GM21717 (cell line): ENCODE results near the gene LRMDA.

ENCODE experiments used
- ATAC-seq: cut with Tn5 transposase; IDR thresholded peaks from one replicate; pipeline ENCODE4 v1.9.1; 2021; ENCODE audit warnings: mild to moderate bottlenecking, moderate library complexity; ENCODE audit not compliant: unreplicated experiment

Gene LRMDA

DNA sequence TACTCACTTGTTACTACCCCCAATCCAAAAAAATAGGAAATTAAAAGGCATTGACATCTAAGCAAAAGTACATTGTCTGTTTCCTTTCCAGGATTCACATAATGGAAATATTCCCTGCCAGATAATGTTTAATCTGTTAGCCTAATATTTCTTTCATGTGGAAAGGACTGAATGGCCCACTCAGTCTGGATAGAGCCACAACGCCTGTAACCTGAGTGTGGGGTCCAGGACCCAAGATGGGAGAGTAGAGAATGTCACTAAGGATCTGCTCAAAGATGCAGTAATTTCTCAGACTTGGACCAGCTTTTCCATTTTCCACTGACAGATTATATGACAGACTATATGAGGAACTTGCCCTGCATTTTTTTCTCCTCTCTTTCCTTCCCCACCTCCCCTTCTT lies 1117.3 kb downstream of the LRMDA start:
- no peak for ATAC-seq

DNA sequence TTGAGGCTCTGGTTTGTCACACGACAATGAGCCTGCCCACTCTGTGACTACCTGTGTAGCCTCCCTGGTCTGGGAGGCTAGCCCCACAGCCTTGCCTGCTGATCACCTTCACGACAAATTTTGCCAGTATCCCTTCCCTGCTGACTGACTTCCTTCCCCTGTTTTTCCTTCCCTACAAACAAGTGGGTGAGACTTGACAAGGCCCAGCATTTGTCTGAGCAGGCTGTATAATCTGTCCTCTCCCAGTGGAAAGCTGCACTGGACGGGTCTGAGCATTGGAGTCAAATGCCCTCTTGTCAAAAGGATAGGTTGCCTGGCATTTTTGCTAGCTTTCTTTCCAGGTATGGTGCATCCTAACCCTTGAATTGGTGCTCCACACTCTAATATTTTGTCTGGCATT lies 1117.7 kb downstream of the LRMDA start:
- ATAC-seq, result no peak

DNA sequence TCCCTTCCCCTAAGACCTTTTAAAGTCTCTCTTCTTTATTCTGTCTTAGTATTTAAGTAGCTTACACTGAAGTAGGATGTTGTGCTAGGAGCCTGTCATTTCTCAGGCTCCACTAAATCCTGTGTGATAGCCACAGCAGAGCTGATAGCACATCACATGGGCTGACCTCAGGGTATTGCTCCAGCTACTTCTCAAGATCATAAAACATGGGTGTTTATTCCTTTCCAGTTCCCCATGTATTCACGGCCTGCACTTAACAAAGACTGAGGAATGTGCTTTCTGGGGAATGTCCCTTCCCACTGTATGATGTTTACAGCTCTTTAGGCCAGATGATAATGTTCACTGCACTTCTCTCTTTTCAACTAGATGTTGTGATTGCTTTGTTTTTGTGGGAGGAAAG lies 1119.4 kb downstream of the LRMDA start:
- no peak for ATAC-seq

DNA sequence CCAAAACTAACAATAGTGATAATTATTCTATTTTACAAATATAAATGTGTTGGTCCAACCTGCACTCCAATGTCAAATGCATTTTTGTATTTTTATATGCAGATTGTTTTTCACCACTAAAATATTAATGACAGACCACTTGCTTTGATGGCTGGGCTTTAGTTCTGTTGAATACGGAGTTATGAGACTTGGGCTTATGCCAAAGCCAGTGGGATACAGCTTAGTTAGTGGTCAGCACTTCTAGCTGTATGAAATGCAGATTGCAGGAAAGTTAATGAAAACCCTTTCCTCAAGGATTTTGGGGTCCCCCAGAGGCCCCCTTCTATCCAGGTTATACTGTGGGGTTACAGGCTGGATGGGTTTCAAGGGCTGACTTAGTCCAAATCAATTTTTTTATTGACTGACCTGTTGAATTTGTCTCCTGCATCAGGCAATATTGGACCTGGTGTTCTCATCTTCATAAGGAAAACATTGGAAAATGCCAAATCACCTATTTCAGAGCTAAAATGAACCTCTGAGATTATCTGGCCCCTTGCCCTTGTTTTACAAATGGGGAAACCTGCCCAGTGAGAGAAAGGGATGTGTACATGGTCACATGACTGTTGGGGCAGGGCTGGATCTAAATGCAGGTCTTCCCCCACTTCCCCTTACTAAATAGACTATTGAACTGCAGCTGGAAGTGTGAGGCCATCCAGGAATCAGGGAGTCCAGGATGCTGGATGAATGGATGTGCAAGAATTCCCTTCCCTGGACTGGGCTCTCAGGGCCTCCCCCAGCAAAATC lies 1120.9 kb downstream of the LRMDA start:
- ATAC-seq, result no peak

DNA sequence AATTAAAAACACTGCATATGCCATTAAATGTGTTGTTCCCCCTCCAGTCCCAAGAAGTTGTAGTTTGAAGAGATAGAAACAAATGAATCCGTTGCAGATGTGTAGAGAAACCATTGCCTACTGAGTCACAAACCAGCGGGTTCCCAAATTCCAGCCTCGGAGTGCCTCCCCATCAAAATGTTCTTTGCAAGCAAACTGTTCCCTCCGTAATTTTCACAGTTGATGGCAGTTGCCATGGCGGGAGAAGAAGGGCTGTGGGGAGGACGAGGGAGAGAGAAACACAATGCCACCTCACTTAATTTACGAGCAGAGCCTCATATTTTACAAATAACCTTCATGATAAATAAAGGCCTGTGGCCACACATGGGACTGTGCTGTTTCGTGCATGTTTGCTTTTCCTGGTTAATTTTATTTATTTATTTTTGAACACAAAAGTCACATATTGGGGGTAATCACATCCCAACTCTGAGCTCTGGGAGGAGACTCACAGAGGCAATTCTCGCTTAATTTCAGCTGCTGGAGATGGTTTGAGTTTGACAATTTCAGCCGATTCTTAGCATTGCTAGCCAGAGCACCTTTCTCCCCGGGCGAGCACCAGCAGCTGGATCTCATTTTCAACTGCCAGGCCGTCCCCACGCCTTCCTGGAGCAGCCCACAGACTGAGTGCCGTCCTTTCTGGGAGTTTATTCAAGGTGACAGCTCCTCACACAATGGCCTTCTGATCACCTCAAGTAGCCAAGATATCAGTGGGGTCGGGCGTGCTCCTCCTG lies 1122.0 kb downstream of the LRMDA start:
- no peak for ATAC-seq

DNA sequence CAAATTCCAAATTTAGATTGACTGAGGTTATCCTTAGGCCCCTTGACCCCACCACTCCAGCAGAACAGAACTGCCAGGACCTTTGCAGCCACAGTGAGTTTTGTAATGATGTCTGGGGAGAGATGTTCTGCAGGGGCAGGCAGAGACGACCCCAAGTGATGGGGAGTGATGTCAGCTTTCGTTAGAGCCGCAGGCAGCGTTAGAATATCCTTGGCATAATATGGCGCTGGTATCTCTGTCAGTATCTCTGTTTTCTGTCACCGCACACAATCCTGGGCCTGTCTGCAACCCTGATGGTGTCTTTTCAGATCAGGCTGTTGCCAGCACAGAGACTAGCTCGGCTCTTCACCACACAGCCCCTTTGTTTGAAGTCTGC lies 1122.6 kb downstream of the LRMDA start:
- ATAC-seq, result no peak

DNA sequence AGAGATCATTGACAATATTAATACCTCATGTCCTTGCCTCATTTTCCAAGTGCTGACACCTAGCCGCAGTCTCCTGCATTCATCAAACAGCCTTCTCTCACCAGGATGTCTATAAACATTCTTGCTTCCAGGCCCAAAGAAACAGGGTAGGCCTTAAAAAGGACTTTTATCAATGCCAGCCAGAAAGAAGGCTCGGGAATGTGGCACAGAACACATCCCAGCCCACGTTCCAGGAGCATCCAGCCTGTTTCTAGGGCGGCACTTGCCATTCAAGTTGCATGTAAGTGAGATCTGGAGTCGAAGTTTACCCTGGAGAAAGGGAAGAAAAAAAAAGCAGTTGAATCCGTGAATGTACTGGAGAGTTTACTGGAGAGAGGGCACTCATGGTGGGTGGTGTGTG lies 1123.1 kb downstream of the LRMDA start:
- ATAC-seq, result no peak

DNA sequence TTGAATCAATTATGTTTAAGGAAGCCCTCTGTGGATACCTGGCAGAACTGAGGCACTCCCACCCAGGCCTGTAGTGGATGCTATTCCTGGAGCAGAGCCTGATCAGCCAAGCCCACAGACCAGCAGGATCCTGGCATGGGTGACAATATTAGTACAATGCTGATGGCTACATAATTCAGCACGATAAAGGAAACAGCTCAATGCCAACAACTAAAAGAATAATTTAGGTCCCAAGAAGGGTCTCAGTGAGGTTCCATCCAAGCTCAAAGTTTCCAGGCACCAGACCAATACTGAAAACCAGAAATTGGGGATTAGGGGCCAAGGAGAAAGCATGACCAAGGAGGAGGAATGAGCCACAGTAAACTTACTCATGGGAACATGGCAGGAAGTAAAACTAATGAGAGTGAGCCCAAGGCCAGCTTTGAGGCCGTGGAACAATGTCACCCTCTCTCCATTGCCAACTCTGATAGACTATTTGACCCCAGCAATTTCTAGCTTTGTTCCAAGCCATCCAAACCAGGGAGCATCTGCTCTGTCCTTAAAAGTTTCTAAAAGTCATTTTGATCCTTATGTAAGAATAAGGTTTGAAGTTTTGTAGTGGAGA lies 1123.7 kb downstream of the LRMDA start:
- no peak for ATAC-seq

DNA sequence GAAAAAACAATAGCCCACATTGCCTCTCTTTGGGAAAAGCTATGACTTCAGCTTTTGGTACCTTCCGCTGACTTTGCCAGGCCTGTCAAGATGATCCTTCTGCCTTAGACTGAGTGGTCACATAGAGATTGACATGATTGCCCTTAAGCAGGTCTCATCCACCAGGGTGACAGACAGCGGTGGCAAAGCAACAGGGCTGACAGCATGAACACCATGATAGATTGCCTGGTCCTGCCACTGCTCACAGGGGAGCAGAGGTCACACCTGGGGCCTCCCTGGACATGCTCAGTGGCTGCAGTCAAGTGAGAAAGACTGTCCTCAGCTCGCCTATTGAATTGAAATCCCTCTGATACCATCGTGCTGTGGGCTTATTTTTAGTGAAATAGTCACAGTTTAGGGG lies 1125.9 kb downstream of the LRMDA start:
- no peak for ATAC-seq

DNA sequence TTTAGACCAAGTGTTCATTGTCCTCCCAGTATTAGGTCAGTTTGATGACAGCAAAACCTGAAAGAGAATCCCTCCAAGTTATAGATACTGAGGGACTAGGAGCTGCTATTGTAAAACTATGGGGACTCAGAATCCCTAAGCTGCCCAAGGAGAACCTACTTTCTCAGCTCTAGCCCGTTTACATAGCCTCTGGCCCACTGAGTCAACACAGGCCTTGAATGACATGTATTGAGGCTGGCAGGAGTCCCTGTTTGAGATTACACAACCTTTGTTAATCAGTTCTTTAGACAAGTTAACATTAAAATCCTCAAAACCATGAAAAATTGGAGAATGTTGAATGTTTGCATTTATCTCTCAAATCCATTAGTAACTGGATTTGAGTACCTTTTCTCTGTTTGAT lies 1127.2 kb downstream of the LRMDA start:
- no peak for ATAC-seq

DNA sequence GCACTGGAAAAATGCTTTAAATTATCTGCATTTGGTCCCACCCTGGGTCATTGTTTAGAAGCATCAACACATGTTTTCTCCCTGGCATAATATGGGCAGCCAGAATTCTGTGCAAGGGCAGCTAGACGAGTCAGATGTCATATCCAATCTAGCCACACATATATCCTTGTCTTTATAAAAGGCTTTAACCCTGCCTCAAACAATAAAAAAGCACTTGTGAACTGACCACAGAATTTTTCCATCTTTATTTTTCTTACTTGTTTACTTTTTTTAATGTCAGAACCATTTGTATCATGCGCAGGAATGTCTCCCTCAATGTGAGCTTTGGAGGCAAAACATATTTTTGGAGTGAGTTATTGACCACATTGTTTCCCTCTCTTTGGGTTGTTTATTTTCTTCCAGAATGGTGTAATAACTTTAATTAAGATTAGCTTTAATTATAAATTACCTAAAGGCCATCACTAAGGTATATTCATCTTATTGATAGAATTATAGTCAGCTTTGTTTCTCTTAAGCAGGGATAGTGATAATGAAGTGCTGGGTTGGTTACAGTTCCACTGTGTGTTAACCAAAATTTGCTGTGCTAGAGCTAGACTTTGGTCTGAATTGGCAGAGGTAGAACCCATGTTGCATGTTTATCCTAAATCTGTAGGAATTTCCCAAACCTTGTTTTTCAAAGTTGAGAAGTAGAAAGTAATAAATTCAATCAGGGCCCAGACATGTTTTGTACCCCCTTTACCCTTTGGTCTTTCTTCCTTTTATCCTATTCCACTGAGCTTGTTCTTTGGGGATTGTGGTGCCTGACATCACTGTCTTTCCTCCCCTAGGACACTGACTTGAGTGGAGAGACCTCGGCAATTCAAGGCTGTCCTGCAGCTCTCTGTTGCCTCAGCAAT lies 1127.8 kb downstream of the LRMDA start:
- ATAC-seq, result no peak

DNA sequence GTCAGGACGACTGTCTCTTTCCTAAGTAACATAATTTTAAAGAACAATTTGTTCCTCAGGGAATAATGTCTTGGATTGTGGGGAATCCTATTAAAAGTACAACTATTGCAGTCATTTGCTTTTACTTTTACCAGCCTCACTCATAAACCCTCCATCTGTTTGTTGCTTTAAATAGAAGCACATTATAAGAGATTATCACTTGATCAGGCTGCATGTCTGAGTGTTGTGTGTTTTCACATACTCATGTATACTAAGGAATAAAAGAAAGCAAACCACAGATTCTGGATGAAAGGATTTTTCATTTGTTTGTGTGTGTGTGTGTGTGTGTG lies 1128.4 kb downstream of the LRMDA start:
- no peak for ATAC-seq

DNA sequence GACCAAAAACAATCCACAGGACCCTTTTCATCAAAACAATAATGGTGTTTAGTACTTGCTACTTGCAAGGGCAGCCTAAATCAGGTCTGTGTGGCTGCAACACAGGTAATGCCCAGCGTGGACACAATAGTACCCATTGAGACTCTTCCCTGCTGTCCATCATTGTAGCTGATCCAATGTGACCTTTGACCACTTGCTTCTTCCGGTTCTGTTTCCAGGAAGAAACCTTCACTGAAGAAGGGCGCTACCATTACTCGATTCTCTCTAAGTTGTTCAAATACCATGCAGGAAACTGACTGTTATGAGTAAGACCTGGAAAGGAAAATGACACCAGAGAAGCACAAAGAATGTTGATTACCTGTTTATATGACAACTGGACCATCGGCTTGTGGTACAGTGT lies 1128.9 kb downstream of the LRMDA start:
- no peak for ATAC-seq

DNA sequence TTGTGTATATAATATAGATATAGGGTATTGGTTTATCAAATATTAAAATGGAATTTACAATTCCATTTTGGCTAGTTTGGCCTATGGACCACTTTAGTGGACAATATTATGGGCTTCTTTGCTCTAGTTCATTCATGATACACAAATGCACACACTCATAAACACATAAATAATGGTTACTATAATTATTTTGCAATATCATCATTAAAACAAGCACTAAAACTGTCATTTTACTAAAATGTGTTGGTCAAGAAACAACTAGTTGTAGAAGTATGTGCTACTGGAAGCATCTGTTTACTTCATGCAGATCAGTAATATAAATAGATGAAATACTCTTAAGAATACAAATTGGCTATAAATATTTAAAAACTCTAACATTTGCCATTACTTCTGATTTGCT lies 1131.9 kb downstream of the LRMDA start:
- no peak for ATAC-seq

DNA sequence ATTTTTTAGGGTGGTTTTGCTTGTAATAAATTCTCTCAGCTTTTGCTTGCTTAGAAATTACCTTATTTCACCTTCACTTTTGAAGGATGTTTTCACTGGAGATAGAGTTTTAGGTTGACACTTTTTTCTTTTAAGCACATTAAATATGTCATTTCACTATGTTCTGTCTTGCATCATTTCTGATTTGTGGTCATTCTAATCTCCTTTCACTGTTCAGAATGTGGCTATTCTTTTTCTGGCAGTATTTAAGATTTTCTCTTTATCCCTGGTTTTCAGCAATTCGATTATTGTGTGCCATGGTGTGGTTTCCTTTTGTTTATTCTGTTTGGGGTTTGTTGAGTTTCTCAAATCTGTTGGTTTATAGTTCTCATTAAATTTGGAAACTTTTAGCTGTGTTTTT lies 1140.6 kb downstream of the LRMDA start:
- ATAC-seq, result no peak

DNA sequence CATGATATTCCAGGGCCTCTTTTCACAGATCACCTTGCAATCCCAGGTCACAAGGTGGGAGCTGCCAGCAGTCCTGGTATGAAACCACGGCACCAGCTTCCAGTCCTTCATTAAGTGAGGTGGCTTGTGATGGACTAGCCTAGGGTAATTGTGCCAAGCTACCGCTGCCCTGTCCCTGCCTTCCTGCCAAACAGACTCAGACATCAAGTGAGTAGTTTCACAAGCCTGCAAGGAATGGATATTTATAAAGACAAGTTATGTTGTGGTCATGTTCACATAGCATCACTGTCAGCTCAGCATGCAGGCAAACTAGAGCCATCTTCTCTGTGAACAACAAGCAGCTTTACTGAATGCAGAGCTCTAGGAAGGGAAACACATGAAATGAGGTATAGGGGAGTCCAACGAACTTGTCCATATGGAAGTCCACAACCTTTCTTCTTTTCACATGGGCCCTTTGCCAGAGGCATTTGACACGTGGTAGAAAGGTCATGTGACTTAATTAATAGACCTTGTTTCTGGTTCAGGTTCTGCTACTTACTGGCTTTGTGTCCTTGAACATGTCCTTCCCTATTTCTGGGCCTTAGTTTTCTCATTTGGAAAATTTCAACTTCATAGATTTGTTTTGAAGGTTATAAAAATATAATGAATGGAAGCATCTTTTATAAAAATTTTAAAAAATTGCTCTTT lies 1145.0 kb downstream of the LRMDA start:
- no peak for ATAC-seq

DNA sequence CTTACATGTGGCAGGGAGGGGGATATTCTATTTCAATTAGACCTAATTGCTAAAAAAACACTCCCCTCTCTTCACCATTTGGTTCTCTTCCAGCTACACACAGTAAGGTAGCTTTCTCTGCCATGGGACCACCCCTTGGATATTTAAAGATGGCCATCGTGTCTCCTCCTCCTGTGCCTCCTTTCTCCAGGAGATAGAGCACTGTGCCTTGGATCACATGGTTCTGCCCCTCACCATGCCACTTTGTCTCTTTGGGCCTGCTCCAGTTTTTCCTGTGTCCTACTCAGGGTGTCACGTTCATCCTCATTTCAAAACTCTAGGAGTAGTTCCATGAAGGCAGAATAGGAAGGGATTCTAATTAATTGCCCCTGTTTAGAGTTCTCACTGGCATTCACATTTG lies 1146.0 kb downstream of the LRMDA start:
- ATAC-seq, result no peak

DNA sequence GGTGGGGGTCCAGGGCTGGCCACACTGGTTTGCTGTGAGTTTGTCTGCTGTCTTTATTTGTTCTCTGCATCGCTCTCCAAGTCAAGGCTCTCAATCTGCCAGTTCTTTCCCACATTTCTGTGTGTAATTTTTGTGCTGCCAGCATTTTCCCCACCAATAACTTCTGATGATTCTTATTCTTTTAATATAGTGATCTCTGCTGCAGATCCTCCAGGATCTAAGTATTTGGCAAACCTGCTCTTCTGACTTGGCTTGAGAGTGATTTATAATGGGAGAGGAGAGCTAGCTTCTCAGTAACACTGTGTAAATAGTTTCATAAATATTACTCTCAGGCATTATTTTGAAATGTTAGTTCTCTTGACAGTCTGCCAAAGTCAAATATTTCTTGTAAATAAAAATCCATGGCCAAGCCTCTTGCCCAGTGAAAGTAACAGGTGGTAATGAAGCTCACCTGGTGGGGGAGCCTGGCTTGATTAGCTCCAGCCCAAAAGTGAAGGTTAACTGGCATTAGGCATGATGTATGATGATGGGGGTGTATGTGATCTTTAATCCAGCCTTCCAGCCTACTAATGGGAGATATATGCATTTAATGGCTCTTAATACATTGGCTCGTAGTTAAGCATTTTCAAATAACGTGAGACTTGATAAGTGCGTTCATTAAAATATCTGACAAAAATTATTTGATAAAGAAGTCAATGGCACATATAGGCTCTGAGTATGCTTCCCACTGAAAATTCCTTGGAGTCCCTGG lies 1150.3 kb downstream of the LRMDA start:
- ATAC-seq, result no peak

DNA sequence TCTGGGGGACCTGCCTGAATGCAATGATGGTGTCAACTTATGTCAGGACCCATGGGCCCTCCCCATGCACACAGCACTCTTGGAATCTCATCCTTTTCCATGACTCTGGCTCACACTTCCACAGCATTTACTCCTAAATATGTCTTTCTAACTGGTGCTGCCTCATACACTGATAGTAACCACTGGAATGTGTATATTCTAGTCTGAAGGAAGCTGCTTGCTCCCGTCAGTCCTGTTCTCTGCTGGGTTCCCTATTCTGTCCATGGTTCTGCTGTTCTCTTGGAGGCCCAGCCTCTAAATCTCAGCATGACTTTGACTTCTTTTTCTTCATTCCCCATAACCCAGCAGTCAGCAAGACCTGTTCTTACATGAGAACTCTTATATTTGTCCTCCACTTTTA lies 1151.1 kb downstream of the LRMDA start:
- no peak for ATAC-seq

DNA sequence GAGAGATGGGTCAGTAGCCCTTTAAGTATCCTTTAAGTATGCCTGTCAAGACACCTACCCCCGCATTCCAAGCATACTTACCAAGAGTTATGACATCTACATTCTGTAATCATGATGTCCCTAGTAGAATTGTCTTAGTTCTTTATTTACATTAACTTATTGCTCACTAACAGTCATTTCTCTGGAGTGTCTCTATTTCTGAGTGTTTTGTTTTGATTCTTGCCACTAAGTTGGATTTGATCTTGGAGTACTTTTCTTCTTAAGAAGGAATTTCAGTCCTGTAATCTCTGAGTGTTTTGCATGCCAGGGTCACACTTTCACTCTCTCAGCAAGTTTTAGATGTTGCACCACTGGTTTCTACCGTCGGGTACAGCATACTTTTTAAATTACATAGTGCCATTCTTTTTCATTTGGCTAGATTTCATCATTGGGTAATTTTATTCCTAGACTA lies 1152.3 kb downstream of the LRMDA start:
- no peak for ATAC-seq
